ENCODE measurements around the gene CRAMP1. TPM values are rescaled to one million over a fixed set of nuclear protein-coding genes. Genes with fewer than 3 reads are reported as not detected.
A peak's percentile ranks its signal among the peaks of the same experiment; 100 is the strongest.

The CRAMP1 gene
- polyA plus RNA-seq, 2 of the 4 experiments (the other 2 are of a cell fraction): 6.5 to 9.1 TPM

DNA sequence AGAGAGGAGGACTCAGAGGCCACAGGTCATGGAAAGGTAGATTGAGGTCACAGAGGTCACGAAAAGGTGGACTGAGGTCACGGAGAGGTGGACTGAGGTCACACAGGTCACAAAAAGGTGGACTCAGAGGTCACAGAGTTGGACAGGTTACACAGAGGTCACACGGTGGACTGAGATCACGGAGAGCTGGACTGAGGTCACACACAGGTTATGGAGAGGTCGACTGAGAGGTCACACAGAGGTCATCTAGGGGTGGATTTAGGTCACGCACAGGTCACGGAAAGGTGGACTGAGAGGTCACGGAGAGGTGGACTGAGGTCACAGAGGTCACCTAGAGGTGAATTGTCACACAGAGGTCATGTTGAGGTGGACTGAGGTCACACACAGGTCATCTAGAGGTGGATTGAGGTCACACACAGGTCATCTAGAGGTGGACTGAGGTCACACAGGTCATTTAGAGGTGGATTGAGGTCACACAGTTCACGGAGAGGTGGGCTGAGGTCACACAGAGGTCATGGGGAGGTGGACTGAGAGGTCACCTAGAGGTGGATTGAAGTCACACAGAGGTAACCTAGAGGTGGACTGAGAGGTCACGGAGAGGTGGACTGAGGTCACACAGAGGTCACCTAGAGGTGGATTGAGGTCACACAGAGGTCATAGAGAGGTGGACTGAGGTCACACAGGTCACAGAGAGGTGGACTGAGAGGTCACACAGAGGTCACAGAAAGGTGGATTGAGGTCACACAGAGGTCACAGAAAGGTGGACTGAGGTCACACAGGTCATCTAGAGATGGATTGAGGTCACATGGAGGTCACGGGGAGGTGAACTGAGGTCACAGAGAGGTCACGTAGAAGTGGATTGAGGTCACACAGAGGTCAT is 39.2 kb downstream of the CRAMP1 start:
- FAIRE-seq: no peak
- CTCF ChIA-PET: interaction anchor here (1.4 kb wide), 1 partner anchor 8 kb away, joined by 3 read pairs; no protein-coding TSS in a partner anchor

DNA sequence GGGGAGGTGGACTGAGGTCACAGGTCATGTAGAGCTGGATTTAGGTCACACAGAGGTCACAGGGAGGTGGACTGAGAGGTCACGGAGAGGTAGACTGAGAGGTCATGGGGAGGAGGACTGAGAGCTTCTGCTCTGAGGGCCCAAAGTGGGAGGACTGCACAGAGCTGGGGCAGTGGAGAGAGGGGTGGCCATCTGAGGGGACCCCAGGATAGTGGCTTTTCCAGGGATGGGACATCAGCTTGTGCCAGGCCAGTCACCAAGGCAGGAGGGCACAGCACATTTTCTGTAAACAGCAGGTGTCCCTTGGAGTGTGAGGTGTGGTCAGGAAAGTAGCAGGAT is 39.8 kb downstream of the CRAMP1 start:
- ChIA-PET CTCF (interaction anchor here (1.3 to 1.4 kb wide), 3 partner anchors 9 to 22 kb away, joined by 3 read pairs; no protein-coding TSS in a partner anchor), POLR2A (no interaction called here)
- no peak overlapping the region for H3K4me2 ChIP-seq
- ATAC-seq: peak; percentile 35 to 55; a peak in 4 of 6 replicates
- FAIRE-seq: no peak
- 89% methylated on average over 1 of the region's 1 CpG for WGBS (ENCODE audit: missing lambda C conversion rate)
- no peak overlapping the region for H3K27ac ChIP-seq
- TF ChIP-seq, protein P1, sequence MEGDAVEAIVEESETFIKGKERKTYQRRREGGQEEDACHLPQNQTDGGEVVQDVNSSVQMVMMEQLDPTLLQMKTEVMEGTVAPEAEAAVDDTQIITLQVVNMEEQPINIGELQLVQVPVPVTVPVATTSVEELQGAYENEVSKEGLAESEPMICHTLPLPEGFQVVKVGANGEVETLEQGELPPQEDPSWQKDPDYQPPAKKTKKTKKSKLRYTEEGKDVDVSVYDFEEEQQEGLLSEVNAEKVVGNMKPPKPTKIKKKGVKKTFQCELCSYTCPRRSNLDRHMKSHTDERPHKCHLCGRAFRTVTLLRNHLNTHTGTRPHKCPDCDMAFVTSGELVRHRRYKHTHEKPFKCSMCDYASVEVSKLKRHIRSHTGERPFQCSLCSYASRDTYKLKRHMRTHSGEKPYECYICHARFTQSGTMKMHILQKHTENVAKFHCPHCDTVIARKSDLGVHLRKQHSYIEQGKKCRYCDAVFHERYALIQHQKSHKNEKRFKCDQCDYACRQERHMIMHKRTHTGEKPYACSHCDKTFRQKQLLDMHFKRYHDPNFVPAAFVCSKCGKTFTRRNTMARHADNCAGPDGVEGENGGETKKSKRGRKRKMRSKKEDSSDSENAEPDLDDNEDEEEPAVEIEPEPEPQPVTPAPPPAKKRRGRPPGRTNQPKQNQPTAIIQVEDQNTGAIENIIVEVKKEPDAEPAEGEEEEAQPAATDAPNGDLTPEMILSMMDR (IDR thresholded peaks at IDR 0.05): no peak
- TF ChIP-seq KDM1A (IDR thresholded peaks at IDR 0.05; ENCODE audit: low read depth) (no peak), SMC3 (IDR thresholded peaks at IDR 0.05) (no peak), CEBPB (IDR thresholded peaks at IDR 0.05) (no peak), MYC (IDR thresholded peaks at IDR 0.05; ENCODE audit: borderline replicate concordance, low read length) (no peak), NFE2L2 (conservative IDR thresholded peaks at IDR 0.05; ENCODE audit: low read length) (no peak), HOXA7 (CRISPR knock-in tag; IDR thresholded peaks at IDR 0.05) (no peak), NR3C1 (IDR thresholded peaks at IDR 0.05) (no peak), MAZ (IDR thresholded peaks at IDR 0.05; ENCODE audit: borderline replicate concordance, low read depth, low read length) (no peak), SREBF2 (IDR thresholded peaks at IDR 0.05) (no peak), ZFP36 (IDR thresholded peaks at IDR 0.05; ENCODE audit: borderline replicate concordance, partially characterized antibody) (no peak), CHD2 (IDR thresholded peaks at IDR 0.05; ENCODE audit: low read length, partially characterized antibody) (no peak), POLR2AphosphoS2 (conservative IDR thresholded peaks at IDR 0.05; ENCODE audit: low read length) (no peak)
- TF ChIP-seq, protein P2, sequence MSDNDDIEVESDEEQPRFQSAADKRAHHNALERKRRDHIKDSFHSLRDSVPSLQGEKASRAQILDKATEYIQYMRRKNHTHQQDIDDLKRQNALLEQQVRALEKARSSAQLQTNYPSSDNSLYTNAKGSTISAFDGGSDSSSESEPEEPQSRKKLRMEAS (IDR thresholded peaks at IDR 0.05): no peak
- TF ChIP-seq, protein P3, sequence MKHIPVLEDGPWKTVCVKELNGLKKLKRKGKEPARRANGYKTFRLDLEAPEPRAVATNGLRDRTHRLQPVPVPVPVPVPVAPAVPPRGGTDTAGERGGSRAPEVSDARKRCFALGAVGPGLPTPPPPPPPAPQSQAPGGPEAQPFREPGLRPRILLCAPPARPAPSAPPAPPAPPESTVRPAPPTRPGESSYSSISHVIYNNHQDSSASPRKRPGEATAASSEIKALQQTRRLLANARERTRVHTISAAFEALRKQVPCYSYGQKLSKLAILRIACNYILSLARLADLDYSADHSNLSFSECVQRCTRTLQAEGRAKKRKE (CRISPR knock-in tag; IDR thresholded peaks at IDR 0.05; ENCODE audit: low read depth): no peak
- no peaks in the 10 kb centered on the region for H3K9me3 ChIP-seq
- H3K4me3 ChIP-seq: no peak overlapping the region
- peaks cover 2% of the 10 kb centered on the region for H3K4me1 ChIP-seq
- DNase-seq (ENCODE audit: low read depth in 1 of 2, low spot score in 1 of 2): no peak

More for the DNA sequence above, 39.2 kb downstream of the CRAMP1 start:
- H3K27ac ChIP-seq: no peak overlapping the region
- ATAC-seq (no peak), DNase-seq (ENCODE audit: low read depth in 1 of 2, low spot score in 1 of 2) (no peak)
- POLR2A ChIA-PET: no interaction called here
- 0 out of 2 replicates have a peak, but pooled peaks have one; percentile 11 for TF ChIP-seq KDM1A (IDR thresholded peaks at IDR 0.05; ENCODE audit: low read depth)
- peak; percentile 80 for TF ChIP-seq RARB (CRISPR knock-in tag; IDR thresholded peaks at IDR 0.05)
- peak; percentile 99 for TF ChIP-seq ESRRA (IDR thresholded peaks at IDR 0.05; ENCODE audit: borderline replicate concordance, low read length)
- TF ChIP-seq, protein P4, sequence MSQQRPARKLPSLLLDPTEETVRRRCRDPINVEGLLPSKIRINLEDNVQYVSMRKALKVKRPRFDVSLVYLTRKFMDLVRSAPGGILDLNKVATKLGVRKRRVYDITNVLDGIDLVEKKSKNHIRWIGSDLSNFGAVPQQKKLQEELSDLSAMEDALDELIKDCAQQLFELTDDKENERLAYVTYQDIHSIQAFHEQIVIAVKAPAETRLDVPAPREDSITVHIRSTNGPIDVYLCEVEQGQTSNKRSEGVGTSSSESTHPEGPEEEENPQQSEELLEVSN (IDR thresholded peaks at IDR 0.05; ENCODE audit: borderline replicate concordance, low read depth): no peak
- 83% methylated on average over 12 of the region's 12 CpGs for WGBS (ENCODE audit: missing lambda C conversion rate)
- no peaks in the 10 kb centered on the region for H3K9me3 ChIP-seq
- peaks cover 9% of the 10 kb centered on the region for H3K4me1 ChIP-seq
- H3K4me2 ChIP-seq: no peak overlapping the region
- H3K4me3 ChIP-seq: no peak overlapping the region

DNA sequence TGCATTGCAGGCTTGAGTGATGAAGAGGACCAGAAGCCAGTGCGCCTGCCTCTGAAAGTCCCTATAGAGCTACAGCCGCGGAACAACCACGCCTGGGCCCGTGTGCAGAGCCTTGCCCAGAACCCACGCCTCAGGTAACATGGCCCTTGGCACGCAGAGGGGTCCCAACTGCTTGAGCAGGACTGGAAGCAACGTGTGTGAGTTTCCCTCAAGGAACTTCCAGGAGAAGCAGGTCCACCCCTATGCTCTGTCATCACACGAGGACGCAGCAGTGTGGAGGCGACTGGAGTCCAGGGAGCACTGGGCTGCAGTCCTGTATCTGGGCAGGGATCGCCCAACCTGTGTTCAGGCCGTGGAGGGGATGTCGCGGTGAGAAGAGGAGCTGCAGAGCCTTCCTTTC is 40.9 kb downstream of the CRAMP1 start:
- no peak overlapping the region for H3K4me3 ChIP-seq
- ChIA-PET CTCF (interaction anchor here (0.7 to 1.4 kb wide), 4 partner anchors 12 to 452 kb away, joined by 3 to 4 read pairs (median 3); partner anchors contain the start of genes CRAMP1 and IFT140), POLR2A (no interaction called here)
- no peak for DNase-seq (ENCODE audit: low read depth in 1 of 2, low spot score in 1 of 2)
- no peak for TF ChIP-seq GATA3 (IDR thresholded peaks at IDR 0.05; ENCODE audit: borderline replicate concordance)
- TF ChIP-seq NFE2L2 (conservative IDR thresholded peaks at IDR 0.05; ENCODE audit: low read length): no peak
- TF ChIP-seq EHMT2 (IDR thresholded peaks at IDR 0.05; ENCODE audit: low read depth): no peak
- TF ChIP-seq JUN (IDR thresholded peaks at IDR 0.05): no peak
- TF ChIP-seq, protein P5, sequence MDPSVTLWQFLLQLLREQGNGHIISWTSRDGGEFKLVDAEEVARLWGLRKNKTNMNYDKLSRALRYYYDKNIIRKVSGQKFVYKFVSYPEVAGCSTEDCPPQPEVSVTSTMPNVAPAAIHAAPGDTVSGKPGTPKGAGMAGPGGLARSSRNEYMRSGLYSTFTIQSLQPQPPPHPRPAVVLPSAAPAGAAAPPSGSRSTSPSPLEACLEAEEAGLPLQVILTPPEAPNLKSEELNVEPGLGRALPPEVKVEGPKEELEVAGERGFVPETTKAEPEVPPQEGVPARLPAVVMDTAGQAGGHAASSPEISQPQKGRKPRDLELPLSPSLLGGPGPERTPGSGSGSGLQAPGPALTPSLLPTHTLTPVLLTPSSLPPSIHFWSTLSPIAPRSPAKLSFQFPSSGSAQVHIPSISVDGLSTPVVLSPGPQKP (IDR thresholded peaks at IDR 0.05; ENCODE audit: low read depth, low read length): no peak
- TF ChIP-seq, protein P6, sequence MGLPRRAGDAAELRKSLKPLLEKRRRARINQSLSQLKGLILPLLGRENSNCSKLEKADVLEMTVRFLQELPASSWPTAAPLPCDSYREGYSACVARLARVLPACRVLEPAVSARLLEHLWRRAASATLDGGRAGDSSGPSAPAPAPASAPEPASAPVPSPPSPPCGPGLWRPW (IDR thresholded peaks at IDR 0.05): no peak
- no peak for ATAC-seq
- FAIRE-seq: no peak
- WGBS (ENCODE audit: missing lambda C conversion rate): 96% methylated on average over 13 of the region's 15 CpGs
- H3K4me1 ChIP-seq: no peaks in the 10 kb centered on the region
- H3K4me2 ChIP-seq: no peak overlapping the region
- no peaks in the 10 kb centered on the region for H3K9me3 ChIP-seq
- no peak overlapping the region for H3K27ac ChIP-seq
